Measurements from ENCODE around the gene DHX30.

The DHX30 gene

DNA sequence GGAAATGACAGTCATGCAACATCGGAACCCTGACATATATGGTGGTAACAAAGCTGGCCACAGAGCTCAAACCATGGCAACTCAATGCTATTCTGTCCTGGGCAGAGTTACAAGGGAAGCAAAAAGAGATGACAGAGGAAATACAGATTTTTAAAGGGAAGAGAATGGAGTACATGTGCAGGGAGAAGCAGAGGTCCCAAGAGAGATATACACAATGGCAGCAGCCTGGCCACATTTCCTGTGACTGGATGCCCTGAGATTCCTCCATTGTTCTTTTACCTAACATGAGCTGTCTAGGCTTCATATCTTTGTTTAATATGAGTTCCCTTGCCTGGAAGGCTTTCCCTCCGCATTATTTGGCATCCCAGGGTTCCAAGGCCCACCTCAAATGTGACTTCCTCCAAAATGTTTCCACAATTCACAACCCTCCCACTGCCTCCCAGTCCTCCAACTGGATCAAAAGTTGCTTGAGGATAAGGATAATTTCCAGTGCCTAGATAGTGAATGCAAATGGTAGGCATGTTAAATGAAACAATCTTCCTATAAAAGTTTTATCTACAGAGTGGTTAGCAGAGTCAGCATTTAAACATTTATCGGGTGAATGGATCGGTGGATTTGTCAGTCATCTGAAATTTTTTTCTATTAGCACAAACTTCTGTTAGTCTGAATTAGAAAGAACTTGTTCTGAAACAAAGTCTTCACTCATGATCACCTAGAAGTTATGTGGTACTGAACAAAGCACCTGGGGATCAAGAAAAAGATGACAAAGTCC is 86.2 kb downstream of the DHX30 start:
- no peak for DNase-seq (ENCODE audit: low read depth)

DNA sequence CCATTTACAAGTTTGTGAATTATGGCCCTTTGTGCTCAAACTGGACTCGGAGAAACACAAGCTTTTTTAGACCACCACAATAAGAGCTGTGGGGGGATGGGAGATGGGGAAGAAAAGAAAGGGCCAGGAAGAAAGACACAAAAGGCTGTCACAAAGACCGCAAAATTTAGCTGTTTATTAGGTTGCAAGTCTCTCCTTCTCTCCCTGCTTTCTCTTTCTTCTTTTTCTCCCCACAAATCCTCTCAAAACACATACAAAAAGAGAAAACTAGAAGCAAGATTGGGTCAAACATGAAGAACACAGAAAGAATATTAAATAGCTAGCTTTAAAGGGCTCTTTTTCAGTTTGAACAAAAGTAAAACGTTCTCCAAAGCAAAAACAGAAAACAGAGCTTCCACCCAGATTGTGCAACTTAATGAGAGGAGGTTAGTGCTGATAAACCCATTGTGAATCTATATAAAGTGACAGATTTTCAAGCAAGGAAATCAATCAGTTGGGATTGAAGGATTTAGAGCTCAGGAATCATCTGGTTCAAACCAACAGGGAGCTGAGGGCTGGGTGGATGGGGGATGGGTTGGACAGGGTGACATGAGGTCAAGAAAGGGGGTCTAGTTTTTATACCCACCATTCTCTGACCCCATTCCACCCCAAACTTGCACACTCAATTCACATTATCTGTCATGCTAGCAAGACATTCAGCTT is 87.3 kb downstream of the DHX30 start:
- no peak for DNase-seq (ENCODE audit: low read depth)

DNA sequence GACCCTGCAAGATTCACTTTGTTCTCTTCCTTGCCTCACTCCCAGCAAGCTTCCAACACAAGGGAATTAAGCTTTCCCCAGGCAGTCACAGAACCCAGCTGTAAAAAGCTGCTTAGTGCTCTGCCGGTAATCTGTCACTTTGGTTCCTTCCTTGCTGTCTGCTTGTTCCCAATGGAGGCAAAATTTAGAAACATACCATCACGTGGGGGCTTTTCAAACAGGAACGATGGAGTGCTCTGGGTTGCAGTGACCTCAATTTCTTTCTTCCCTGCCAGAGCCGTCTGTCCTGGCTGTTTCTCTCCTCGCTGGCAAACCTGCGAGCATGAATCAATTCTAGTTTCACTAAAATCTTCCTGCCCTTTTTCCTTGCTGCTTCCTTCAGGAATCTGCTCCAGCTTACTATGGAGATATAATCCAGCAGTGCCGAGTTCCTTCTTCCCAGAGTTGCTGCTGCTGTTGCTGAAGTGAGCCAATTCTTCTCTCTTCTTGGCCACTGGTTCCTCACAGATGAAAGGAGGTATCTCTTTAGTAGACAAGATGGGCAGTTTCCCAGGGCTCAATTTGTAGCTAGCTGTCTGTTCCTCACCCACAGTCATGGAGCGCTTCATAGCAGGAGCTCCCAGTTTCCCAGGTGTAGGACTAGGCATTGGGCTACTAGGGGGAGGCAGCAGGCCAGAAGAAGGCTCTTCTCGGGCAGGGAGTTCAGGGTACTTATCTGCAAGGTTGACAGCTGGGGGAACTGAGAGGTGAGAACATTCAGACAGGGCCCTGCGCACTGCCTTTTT is 88.1 kb downstream of the DHX30 start:
- DNase-seq (ENCODE audit: low read depth), result no peak

DNA sequence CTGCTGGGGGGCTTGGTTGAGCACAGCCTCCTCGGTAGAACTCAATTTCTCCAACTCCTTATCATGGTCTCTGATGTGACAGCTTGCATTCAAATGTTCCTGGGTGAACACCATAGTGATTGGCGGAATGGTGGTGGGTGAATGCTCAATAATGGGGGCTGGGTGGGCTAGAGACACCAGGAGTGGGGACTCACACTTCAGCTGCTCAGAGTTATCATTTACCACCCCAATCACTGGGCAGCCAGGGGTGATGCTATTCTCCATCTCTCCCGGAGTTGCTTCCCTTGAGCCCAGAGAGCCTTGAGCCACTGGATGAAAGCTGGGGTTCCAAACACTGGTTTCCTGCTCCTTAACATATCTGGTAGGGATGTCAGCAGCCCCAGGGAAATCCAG is 88.7 kb downstream of the DHX30 start:
- DNase-seq (ENCODE audit: low read depth), result no peak

DNA sequence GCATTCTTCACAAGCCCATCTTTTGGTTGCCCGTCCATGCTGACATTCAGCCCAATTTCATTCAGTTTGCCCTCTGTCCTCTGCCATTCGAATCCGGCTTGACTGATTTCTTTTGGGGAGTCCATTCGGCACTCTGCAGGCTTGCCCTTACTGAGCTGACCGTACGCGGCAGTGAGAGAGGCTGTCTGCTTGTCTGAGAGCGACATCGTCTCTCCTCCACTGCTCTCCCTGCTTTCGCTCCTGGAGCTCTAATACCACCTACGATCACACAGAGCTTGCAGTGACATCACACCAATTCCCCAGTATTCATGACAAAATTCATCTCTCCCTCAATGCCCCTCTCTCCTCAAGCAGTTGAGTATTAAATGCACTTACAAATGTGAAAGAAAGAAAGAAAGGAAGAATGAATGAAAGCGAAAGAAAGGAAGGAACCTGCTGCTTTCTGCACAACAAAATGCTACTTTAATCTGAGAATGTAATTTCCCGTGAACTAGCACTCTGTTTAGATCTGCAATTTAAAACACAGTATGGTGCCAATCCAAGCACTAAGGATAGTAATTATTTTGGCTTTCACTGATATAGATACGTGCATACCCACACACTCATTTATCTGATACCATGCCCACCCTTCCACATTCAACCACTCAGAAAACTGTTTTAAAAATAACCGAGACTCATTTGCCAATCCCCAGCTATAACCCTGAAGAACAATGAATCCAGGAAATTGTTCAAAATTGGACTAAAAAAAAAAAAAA is 89.5 kb downstream of the DHX30 start:
- DNase-seq (ENCODE audit: low read depth), result no peak

DNA sequence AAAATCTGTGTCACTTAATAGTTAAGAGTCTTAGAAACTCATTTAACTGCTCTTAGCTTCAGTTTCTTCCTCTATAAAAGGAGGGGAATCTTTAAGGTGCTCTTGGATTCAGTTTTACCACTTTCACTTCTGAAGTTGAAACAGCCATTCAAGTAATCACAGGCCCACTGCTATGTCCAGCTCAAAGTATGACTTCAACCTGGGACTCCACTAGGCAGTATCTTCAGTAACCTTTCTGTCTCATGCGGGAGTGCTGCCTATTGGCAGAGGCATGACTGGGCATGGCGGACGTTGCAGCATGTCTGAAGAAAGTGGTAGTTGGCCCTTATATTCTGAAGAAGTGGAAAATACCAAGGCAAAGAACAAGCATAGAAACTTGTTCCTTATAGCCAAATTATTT is 92.3 kb downstream of the DHX30 start:
- no peak for DNase-seq (ENCODE audit: low read depth)

DNA sequence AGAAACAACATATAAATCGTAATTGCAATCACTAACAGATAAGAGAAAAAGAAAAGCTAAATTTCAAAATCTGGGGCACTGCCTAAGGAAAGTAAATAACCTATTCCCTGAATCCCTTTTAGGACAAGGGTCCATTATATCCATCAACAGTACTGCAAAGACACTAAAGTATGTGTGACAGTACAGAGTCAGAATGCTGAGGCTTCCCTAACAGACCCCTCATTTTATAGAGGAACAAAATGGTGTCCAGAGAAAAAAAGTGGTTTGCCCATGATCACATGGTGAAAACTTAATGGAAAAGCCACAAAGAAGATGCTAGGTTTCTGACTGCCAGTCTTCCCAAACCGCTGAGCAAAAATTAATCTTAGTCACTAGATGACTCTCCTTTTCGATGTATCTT is 93.8 kb downstream of the DHX30 start:
- no peak for DNase-seq (ENCODE audit: low read depth)

DNA sequence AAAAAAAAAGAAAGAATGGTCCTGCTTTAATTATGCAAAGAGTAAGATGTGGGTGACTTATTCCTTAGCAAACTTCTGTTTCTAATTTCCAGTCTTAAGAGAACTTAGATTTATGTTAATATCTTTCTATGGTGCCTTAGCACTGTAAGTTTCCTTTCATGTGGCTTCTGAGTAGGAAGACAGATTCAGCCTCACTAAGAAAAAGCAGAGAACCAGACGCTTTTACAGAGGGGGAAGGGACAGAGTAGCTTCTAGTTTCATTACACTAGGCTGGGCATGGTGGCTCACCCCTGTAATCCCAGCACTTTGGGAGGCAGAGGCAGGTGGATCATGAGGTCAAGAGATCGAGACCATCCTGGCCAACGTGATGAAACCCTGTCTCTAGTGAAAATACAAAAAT is 95.0 kb downstream of the DHX30 start:
- DNase-seq (ENCODE audit: low read depth), result no peak

DNA sequence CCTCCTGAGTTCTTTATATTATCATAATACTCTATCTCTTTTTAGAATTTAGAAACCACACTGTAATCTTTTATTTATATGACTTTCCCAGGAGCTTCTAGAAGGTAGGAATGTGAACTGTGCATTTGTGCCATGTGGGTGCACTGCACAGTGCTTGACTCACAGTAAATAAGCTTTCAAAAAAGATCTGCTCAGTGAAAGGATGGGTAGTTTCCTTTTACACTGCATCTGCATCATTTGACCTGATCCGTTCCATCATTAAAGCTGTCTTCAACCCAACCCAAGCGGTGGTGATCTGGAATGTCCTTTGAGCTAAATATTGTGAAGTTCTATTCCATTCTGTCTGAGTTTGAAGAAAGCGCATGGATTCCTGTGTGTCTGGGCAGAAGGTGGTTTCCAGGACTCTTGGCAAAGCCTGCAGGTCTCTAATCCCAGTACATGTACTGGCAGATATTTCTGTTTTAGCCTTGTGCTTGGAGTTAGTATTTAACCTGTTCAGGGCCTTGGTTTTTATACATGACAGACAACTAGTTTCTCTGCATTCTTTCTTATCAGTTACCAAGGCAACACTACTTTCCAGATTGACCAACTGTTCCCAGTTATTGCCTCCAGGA is 96.7 kb downstream of the DHX30 start:
- DNase-seq (ENCODE audit: low read depth), result no peak

All from T-helper 22 cell (primary cell).